HepG2 (cell line): Measurements from ENCODE around the gene PYCR2. TPM values are rescaled to one million over a fixed set of nuclear protein-coding genes. Genes with fewer than 3 reads are reported as not detected.
A peak's percentile ranks its signal among the peaks of the same experiment; 100 is the strongest.

Source experiments
- AGO1 ChIP-seq: fragments of 200-400 bp; formaldehyde crosslinking; IDR thresholded peaks from 2 replicates; pipeline ENCODE4 v1.6.1; 2017; ENCODE audit warnings: mild to moderate bottlenecking, low read depth, low read length, moderate library complexity; ENCODE audit not compliant: poor library complexity, severe bottlenecking
- BORCS8-MEF2B ChIP-seq: sonication (generic); formaldehyde crosslinking; IDR thresholded peaks from 2 replicates; pipeline ENCODE4 v1.8.0; 2022; ENCODE audit warnings: mild to moderate bottlenecking, missing genetic modification reagents
- CCAR2 ChIP-seq: fragments of 200-400 bp; formaldehyde crosslinking; optimal IDR thresholded peaks from 2 replicates; pipeline ENCODE3; 2018; ENCODE audit warnings: low read depth, mild to moderate bottlenecking, low read length, moderate library complexity
- KMT2B ChIP-seq: IDR thresholded peaks from 2 replicates; pipeline ENCODE4 v1.6.1; 2016; ENCODE audit warnings: missing genetic modification reagents, missing compliant biosample characterization
- NFKBIZ ChIP-seq: IDR thresholded peaks from 2 replicates; pipeline ENCODE4 v1.6.1; 2018; ENCODE audit warnings: missing genetic modification reagents, missing compliant biosample characterization
- RELA ChIP-seq: sonication (generic); formaldehyde crosslinking; IDR thresholded peaks from 2 replicates; pipeline ENCODE4 v1.4.0; 2020; ENCODE audit warnings: missing genetic modification reagents
- SMARCE1 ChIP-seq: fragments of 450-650 bp; IDR thresholded peaks from 2 replicates; pipeline ENCODE4 v1.6.1; 2017; ENCODE audit warnings: borderline replicate concordance
- TBX2 ChIP-seq: sonication (generic); formaldehyde crosslinking; IDR thresholded peaks from 2 replicates; pipeline ENCODE4 v1.5.0; 2020; ENCODE audit warnings: missing genetic modification reagents, mild to moderate bottlenecking, borderline replicate concordance
- TCF7 ChIP-seq: sonication (generic); IDR thresholded peaks from 2 replicates; pipeline ENCODE4 v1.6.1; 2016; ENCODE audit warnings: antibody characterized with exemption, low read depth
- TMF1 ChIP-seq: sonication (generic); formaldehyde crosslinking; IDR thresholded peaks from 2 replicates; pipeline ENCODE4 v1.8.1; 2022; ENCODE audit warnings: low read depth, missing genetic modification reagents
- ZNF446 ChIP-seq: sonication (generic); formaldehyde crosslinking; IDR thresholded peaks from 2 replicates; pipeline ENCODE4 v1.5.0; 2020; ENCODE audit warnings: mild to moderate bottlenecking, missing genetic modification reagents
- ZNF550 ChIP-seq: sonication (generic); formaldehyde crosslinking; IDR thresholded peaks from 2 replicates; pipeline ENCODE4 v1.4.0; 2020; ENCODE audit warnings: mild to moderate bottlenecking, missing genetic modification reagents, borderline replicate concordance
- ZNF558 ChIP-seq: sonication (generic); formaldehyde crosslinking; IDR thresholded peaks from 2 replicates; pipeline ENCODE4 v1.9.0; 2022; ENCODE audit warnings: mild to moderate bottlenecking, missing genetic modification reagents, borderline replicate concordance
- ZNF563 ChIP-seq: sonication (generic); formaldehyde crosslinking; IDR thresholded peaks from 2 replicates; pipeline ENCODE4 v1.8.0; 2022; ENCODE audit warnings: mild to moderate bottlenecking, moderate library complexity, missing genetic modification reagents
- polyA plus RNA-seq, 8 experiments: library from polyadenylated mRNA; depleted of rRNA in 3 of 8; stranded (reverse) in 7 of 8; unstranded in 1 of 8; fragments of >200 nt; fragmentation: Illumina TruSeq in 4 of 8; extraction: Trizol in 4 of 8; gene quantifications; 2 replicates each; pipeline versions ENCODE4 v1.2.1 to v1.2.3, GENCODE V29; 2011 to 2016; ENCODE audit warnings: low read depth in 4 of 8, missing spikeins in 1 of 8, mixed read lengths in 1 of 8; ENCODE audit not compliant: insufficient read depth in 1 of 8
- total RNA-seq, 5 experiments: library from RNA; depleted of rRNA; stranded (reverse); fragments of >200 nt; fragmentation: Illumina TruSeq; extraction: Trizol; gene quantifications; 2 replicates each; pipeline ENCODE4 v1.2.3, GENCODE V29; 2016; ENCODE audit warnings: low read depth in 1 of 5
- TF ChIP-seq, protein P1 (sequence below): sonication (generic); formaldehyde crosslinking; IDR thresholded peaks from 2 replicates; pipeline ENCODE4 v1.5.1; 2020; ENCODE audit warnings: mild to moderate bottlenecking, missing genetic modification reagents, moderate library complexity
- TF ChIP-seq, protein P2 (sequence below): sonication (generic); formaldehyde crosslinking; IDR thresholded peaks from 2 replicates; pipeline ENCODE4 v1.4.0; 2020; ENCODE audit warnings: missing genetic modification reagents
- TF ChIP-seq, protein P3 (sequence below): IDR thresholded peaks from 2 replicates; pipeline ENCODE4 v1.6.1; 2016; ENCODE audit warnings: low read depth, borderline replicate concordance
- TF ChIP-seq, protein P4 (sequence below): sonication (generic); formaldehyde crosslinking; IDR thresholded peaks from 2 replicates; pipeline ENCODE4 v1.8.0; 2022; ENCODE audit warnings: mild to moderate bottlenecking, missing genetic modification reagents, moderate library complexity
- TF ChIP-seq, protein P5 (sequence below): sonication (generic); formaldehyde crosslinking; IDR thresholded peaks from 2 replicates; pipeline ENCODE4 v1.5.1; 2020; ENCODE audit warnings: mild to moderate bottlenecking, missing genetic modification reagents, borderline replicate concordance

The PYCR2 gene
- total and polyA plus RNA-seq, 2 of the 13 experiments (the other 11 are each of a cell fraction or from before 2014, with no cell fraction given): 47.2 to 47.8 TPM

DNA sequence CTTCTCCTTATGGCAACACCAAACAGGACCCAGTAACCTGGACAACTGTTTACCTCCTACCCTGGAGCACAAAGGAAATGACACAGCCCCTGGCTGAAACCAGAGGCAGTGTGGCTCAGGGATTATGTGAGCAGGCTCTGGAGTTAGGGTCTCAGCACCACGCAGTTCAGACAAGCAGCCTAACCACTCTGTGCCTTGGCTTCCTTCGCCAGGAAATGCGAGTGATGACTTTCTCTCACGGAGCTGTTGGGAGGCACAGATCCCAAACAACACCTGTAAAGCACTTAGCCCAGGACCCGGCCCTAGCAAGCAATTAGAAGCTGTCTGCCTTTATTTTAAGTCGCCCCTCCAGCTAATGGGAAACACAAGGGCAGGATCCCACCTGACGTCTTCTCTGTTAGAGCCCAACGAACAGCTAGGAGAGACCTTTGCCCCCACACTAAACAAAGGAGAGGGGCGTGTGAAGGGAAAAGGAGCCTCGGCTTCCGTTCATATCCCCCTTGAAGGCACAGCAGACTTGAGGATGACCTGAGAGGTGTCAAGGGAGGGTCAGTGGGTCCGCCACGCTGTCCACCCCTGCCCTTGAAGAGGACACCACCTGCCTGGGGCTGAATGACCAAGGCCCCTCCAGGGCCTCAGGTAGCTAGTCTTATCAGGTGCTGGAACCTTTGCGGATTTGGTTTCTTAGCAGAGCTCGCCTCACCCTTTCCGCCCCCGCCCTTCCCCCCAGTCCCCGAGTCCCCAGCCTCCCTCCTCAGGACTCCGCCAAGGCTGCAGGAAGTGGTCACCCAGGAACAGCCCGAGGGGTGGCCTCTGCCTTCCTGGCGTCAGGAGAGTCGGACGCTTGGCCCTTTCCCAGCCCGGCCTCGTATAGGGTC, 42.7 kb downstream of the PYCR2 start (continued):
- TF ChIP-seq CCAR2: no peak
- TF ChIP-seq TCF7: no peak
- TF ChIP-seq, protein P1, sequence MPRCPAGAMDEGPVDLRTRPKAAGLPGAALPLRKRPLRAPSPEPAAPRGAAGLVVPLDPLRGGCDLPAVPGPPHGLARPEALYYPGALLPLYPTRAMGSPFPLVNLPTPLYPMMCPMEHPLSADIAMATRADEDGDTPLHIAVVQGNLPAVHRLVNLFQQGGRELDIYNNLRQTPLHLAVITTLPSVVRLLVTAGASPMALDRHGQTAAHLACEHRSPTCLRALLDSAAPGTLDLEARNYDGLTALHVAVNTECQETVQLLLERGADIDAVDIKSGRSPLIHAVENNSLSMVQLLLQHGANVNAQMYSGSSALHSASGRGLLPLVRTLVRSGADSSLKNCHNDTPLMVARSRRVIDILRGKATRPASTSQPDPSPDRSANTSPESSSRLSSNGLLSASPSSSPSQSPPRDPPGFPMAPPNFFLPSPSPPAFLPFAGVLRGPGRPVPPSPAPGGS (CRISPR knock-in tag): no peak
- no peak for TF ChIP-seq AGO1
- TF ChIP-seq ZNF446: no peak
- TF ChIP-seq, protein P2, sequence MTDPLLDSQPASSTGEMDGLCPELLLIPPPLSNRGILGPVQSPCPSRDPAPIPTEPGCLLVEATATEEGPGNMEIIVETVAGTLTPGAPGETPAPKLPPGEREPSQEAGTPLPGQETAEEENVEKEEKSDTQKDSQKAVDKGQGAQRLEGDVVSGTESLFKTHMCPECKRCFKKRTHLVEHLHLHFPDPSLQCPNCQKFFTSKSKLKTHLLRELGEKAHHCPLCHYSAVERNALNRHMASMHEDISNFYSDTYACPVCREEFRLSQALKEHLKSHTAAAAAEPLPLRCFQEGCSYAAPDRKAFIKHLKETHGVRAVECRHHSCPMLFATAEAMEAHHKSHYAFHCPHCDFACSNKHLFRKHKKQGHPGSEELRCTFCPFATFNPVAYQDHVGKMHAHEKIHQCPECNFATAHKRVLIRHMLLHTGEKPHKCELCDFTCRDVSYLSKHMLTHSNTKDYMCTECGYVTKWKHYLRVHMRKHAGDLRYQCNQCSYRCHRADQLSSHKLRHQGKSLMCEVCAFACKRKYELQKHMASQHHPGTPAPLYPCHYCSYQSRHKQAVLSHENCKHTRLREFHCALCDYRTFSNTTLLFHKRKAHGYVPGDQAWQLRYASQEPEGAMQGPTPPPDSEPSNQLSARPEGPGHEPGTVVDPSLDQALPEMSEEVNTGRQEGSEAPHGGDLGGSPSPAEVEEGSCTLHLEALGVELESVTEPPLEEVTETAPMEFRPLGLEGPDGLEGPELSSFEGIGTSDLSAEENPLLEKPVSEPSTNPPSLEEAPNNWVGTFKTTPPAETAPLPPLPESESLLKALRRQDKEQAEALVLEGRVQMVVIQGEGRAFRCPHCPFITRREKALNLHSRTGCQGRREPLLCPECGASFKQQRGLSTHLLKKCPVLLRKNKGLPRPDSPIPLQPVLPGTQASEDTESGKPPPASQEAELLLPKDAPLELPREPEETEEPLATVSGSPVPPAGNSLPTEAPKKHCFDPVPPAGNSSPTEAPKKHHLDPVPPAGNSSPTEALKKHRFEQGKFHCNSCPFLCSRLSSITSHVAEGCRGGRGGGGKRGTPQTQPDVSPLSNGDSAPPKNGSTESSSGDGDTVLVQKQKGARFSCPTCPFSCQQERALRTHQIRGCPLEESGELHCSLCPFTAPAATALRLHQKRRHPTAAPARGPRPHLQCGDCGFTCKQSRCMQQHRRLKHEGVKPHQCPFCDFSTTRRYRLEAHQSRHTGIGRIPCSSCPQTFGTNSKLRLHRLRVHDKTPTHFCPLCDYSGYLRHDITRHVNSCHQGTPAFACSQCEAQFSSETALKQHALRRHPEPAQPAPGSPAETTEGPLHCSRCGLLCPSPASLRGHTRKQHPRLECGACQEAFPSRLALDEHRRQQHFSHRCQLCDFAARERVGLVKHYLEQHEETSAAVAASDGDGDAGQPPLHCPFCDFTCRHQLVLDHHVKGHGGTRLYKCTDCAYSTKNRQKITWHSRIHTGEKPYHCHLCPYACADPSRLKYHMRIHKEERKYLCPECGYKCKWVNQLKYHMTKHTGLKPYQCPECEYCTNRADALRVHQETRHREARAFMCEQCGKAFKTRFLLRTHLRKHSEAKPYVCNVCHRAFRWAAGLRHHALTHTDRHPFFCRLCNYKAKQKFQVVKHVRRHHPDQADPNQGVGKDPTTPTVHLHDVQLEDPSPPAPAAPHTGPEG: no peak
- TF ChIP-seq, protein P3, sequence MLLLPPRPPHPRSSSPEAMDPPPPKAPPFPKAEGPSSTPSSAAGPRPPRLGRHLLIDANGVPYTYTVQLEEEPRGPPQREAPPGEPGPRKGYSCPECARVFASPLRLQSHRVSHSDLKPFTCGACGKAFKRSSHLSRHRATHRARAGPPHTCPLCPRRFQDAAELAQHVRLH (CRISPR knock-in tag): 0 out of 2 replicates have a peak, but pooled peaks have one; percentile 48
- TF ChIP-seq TMF1: no peak
- TF ChIP-seq ZNF563 (CRISPR knock-in tag): no peak
- no peak for TF ChIP-seq RELA (CRISPR knock-in tag)
- TF ChIP-seq, protein P4, sequence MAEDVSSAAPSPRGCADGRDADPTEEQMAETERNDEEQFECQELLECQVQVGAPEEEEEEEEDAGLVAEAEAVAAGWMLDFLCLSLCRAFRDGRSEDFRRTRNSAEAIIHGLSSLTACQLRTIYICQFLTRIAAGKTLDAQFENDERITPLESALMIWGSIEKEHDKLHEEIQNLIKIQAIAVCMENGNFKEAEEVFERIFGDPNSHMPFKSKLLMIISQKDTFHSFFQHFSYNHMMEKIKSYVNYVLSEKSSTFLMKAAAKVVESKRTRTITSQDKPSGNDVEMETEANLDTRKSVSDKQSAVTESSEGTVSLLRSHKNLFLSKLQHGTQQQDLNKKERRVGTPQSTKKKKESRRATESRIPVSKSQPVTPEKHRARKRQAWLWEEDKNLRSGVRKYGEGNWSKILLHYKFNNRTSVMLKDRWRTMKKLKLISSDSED: no peak
- TF ChIP-seq ZNF550 (CRISPR knock-in tag): no peak
- TF ChIP-seq NFKBIZ (CRISPR knock-in tag): no peak
- TF ChIP-seq KMT2B (CRISPR knock-in tag): no peak
- TF ChIP-seq BORCS8-MEF2B (CRISPR knock-in tag): no peak
- TF ChIP-seq, protein P5, sequence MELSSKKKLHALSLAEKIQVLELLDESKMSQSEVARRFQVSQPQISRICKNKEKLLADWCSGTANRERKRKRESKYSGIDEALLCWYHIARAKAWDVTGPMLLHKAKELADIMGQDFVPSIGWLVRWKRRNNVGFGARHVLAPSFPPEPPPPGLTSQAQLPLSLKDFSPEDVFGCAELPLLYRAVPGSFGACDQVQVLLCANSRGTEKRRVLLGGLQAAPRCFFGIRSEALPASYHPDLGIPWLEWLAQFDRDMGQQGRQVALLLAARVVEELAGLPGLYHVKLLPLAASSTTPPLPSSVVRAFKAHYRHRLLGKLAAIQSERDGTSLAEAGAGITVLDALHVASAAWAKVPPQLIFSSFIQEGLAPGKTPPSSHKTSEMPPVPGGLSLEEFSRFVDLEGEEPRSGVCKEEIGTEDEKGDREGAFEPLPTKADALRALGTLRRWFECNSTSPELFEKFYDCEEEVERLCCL (CRISPR knock-in tag): no peak
- TF ChIP-seq TBX2 (CRISPR knock-in tag): peak; percentile 18; the same call in 1 of the 2 replicates
- no peak for TF ChIP-seq ZNF558 (CRISPR knock-in tag)
- TF ChIP-seq SMARCE1: no peak
